GM12878 (cell line): ENCODE measurements around the gene P2RX2. TPM values are rescaled to one million over a fixed set of nuclear protein-coding genes. Genes with fewer than 3 reads are reported as not detected.

Experiments
- RCOR1 ChIP-seq: conservative IDR thresholded peaks from 2 replicates; pipeline ENCODE4 v1.6.1; 2012; ENCODE audit warnings: low read depth, low read length, improper control_type of control experiment
- REST ChIP-seq: IDR thresholded peaks from 2 replicates; pipeline ENCODE4 v1.6.1; 2012; ENCODE audit warnings: mild to moderate bottlenecking, low read depth, low read length
- RFX5 ChIP-seq: IDR thresholded peaks from 2 replicates; pipeline ENCODE4 v1.6.1; 2011; ENCODE audit warnings: low read depth, low read length, improper control_type of control experiment
- ZNF592 ChIP-seq: fragments of 450-650 bp; IDR thresholded peaks from 2 replicates; pipeline ENCODE4 v1.6.1; 2017; ENCODE audit warnings: mild to moderate bottlenecking, moderate library complexity
- polyA plus RNA-seq, 11 experiments: library from polyadenylated mRNA; depleted of rRNA in 4 of 11; unstranded in 6 of 11; stranded (reverse) in 5 of 11; fragments of >200 nt; fragmentation: Nextera tagmentation in 4 of 11; fragmentation: Illumina TruSeq in 1 of 11; extraction: Ambion mirVana in 4 of 11; extraction: Trizol in 1 of 11; gene quantifications; 1 replicate in 1 of 11; 2 replicates in 10 of 11; pipeline versions ENCODE4 v1.2.1 to v1.2.3, GENCODE V29; 2011 to 2016; ENCODE audit warnings: inconsistent platforms in 2 of 11, missing spikeins in 2 of 11, low read depth in 1 of 11
- total RNA-seq, 4 experiments: library from RNA; depleted of rRNA in 3 of 4; stranded (reverse); fragments of >200 nt in 3 of 4; fragmentation: Illumina TruSeq in 1 of 4; extraction: Trizol in 1 of 4; gene quantifications; 2 replicates each; pipeline versions ENCODE4 v1.2.1 to v1.2.3, GENCODE V29; 2013 to 2021

The P2RX2 gene
- total and polyA plus RNA-seq, 10 of the 15 experiments (the other 5 are each of a cell fraction or from before 2014, with no cell fraction given): not detected

- TF ChIP-seq RCOR1 (no peak), ZNF592 (no peak), REST (no peak), RFX5 (no peak)
Measured at GRCh38 chr12:132634411-132634990, 15.9 kb downstream of the P2RX2 start (continued).
